ENCODE measurements around the gene EHD1.
A peak's percentile ranks its signal among the peaks of the same experiment; 100 is the strongest.

EHD1 gene

GRCh38 chr11:64890522-64890939 lies 12.1 kb upstream of the EHD1 start:
- DNase-seq: no peak

DNA sequence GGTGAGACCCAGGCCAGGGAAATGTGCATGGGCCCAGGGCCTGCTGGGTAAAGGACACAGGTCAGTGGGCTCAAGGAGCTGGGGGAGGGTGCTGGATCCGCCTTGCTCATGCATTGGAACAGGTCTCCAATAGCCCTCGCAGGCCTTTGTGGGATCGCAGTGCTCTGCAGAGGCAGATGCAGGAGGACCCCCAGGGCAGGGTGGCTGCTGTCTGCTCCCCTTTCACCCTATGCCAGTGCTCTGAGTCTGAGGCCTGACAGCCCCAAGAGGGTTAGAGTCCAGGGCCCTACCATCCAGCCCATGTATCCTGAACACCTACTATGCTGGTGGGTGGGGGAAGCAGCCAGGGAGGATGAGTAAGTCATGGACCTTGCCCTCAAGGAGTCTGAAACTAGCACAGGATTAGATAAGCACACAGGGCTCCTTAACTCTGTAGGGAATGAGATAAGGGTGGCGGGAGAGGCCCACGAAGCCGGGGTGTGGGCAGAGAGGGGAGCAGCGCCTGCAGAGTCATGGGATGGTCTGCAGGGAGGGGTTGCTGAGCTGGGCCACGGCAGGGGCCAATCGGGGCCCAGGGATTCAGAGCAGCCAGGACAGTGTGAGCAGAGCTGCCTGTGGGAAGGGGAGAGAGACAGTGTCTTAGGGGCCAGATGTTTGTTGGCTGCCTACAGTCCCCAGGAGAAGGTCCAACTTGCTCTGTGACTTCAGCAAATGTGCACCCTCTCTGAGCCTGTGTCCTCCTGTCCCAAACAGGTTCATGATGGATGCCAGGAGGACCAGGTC lies 10.5 kb upstream of the EHD1 start:
- DNase-seq: no peak

DNA sequence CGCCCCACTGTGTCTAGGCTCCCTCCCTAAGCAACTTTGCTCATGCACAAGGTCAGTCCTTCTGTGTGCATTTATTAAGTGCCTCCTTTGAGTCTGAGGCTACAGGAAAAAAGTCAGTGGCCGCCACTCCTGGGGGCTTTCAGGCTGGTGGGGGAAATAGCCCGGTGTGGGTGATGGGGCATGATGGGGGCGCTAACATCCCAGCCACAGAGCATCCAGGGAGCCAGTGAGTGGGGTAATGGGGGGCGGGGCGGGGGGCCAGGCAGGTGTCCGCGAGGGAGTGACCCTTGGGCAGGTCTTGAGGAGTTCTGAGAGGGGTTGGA lies 9.9 kb upstream of the EHD1 start:
- no peak for DNase-seq

DNA sequence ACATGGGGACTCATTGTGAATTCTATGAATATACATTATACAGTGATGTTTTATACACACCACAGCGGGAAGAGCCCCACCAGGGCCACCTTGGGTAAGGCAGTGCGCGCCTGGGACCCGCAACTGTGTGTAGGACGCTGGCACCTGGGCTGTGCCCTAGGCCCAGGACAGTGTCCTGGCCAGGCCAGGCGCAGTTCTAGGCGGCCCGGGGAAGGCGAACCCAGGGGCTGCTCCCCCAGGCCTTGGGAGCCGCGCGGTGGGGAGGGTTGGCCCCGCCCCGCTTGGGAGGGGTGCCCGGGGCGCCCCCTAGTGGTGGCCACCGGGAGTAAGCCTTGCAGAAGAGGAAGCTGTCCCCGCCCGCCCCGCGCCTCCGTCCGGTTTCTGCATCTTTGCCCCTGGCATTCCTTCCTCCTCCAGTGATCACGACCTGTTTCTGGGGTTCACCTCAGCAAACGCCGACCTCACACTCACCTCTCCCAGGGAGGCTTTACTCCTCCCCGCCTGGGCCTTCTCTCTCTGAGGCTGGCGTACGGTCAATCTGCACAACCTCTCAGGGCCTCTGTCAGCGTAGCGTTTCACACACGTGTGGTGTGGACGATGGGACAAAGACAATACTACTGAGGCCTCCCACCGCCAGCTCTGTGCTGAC lies 9.5 kb upstream of the EHD1 start:
- DNase-seq: peak; percentile 61

- DNase-seq: no peak
Observed at GRCh38 chr11:64887234-64887756, 8.9 kb upstream of the EHD1 start.

GRCh38 chr11:64885367-64886286 lies 7.2 kb upstream of the EHD1 start:
- DNase-seq: peak; percentile 54

DNA sequence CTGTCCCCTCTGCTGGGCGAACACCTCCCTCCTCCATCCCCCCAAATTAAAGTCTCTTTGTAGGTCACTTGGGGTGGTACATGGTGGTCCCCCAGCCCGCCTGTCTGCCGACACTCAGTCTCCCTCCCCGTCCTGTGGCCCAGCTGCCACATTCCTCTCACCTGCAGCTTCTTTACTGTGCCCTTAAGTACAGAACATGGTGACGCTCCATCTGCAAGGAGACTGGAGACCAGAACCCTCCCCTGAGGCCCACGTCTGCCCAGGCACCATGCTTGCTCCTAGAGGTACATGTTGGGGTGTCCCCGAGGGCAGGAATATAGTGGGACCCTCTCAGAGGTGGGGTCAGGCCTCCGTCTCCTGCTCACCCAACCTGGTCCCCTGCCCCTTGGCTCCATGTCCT lies 5.6 kb upstream of the EHD1 start:
- no peak for DNase-seq

DNA sequence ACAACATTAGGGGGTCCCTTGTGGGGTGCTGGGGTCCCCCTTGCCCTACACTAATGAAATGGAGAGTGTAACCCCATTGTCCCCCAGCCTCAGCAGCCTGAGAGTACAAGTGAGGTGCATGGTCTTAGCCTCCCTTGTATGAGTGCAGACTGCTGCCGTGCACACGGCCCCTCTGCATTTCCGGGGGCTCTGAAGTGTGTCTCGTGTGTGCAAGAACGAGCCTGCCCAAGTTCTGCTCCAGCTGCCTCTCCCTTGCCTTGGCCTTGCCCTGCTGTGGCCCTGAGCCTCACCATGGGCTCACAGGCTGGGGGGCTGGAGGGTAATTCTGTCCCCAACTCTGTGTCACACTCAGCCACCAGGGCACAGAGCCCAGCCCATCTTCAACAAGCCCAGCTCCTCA lies 5.2 kb upstream of the EHD1 start:
- DNase-seq: no peak

DNA sequence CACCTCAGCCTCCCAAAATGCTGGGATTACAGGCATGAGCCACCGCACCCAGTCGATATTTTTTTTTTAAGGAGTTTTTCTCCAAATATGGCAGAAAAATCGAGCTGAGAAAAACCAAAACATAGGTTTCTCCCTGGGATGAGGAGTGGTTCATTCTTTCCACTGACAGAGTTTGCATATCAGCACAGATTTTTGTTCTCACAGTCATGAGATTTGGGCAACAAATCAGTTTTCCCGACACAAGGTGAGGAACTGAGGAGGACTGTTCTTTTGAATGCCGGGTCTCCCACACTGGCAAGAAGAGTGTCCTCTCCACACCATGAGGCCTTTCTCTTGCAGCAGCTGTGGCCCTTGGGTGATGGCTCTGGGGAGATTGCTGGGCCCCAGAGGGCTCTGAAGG lies 3.8 kb upstream of the EHD1 start:
- DNase-seq: peak; percentile 24

DNA sequence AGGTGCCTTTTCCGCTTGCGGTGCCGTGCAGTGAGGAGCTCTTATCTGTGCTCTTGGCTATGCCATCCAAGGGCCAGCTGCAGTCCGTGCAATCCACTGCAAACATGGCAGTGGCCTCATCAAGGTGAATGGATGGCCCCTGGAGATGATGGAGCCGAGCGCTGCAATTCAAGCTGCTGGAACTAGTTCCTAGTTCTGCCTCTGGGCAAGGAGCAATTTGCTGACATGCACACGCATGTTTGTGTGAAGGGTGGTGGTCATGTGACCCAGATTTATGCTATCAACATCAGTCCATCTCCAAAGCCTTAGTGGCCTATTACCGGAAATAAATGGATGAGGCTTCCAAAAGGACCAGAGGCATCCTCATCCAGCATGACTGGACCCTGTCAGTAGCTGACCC lies 3.1 kb upstream of the EHD1 start:
- DNase-seq: no peak

GRCh38 chr11:64880240-64881001 lies 2.0 kb upstream of the EHD1 start:
- DNase-seq: no peak

GRCh38 chr11:64879244-64879900 lies 951 bp upstream of the EHD1 start:
- DNase-seq: no peak

GRCh38 chr11:64878223-64878493 lies 263 bp downstream of the EHD1 start:
- no peak for DNase-seq

- DNase-seq: no peak
Observed at GRCh38 chr11:64877390-64878222, 815 bp downstream of the EHD1 start.

- peak; percentile 93 for DNase-seq
Observed at GRCh38 chr11:64876835-64877341, 1.5 kb downstream of the EHD1 start.

DNA sequence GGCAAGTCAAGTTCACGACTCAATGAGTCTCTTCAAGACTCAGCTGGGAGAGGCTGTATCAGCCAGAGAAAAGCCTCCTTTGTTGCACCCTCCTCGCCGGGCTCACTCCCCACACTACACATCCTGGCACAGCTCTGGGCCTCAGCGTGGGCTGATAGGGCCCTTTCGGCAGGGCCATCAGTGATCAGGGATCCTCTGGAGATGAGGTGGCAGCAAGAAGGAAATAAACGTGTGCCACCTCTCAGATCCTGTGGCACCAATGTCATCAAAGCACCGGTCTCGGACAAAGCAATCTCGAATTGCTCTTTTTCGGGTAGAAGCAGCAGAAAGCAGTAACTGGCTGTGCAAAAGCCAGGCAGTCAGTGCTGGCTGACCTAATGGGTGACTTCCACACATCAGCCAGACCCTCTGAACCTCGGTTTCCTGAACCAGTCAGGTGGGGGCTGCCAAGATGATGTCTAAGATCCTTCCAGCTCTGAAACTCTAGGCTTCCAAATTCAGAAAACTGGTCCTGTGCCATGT lies 2.1 kb downstream of the EHD1 start:
- DNase-seq: no peak

DNA sequence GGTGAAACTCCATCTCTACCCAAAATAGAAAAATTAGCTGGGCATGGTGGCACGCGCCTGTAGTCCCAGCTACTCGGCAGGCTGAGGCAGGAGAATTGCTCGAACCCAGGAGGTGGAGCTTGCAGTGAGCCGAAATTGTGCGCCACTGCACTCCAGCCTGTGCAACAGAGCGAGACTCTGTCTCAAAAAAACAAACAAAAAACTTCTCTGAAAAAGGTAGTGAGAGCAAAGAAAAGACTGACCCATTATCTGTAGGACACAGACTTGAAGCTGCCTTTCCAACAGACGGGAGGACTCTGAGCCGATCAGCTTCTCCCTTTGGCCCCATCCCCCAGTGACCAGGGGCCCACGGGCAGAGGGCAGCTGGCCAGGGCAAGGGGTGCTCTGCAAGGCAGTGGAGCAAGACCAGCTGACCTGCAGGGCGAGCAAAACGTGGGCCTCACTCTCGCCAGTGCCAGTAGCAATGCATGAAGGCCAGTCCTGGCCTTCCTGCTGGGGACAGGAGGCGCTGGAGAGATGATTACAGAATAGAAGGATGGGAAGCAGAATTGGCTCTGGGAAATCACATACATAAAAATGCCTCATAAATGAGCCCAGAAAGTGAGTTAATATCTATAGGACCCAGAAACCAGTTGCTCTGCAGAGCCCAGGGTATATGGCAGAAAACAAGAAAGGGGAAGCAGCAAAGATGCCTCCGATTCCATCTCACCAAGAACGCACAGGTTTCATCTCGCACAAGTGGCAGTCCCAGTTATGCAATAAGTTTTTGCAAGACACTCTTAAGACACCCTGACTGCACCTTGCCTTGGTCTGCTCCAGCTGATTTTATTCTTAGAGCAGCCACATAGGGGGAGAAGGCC lies 2.8 kb downstream of the EHD1 start:
- no peak for DNase-seq

GRCh38 chr11:64874308-64875240 lies 3.8 kb downstream of the EHD1 start:
- no peak for DNase-seq

Data from fibroblast of skin of back (primary cell).